CD4-positive, alpha-beta memory T cell (primary cell): Measurements from ENCODE around the gene PKIB. TPM values are rescaled to one million over a fixed set of nuclear protein-coding genes. Genes with fewer than 3 reads are reported as not detected.

Experiments
- CTCF ChIA-PET: fragments of 350-600 bp; sonication (Branson Sonifier 250); formaldehyde crosslinking; loops from one replicate; lab custom pipeline; 2021; ENCODE audit warnings: inconsistent platforms; ENCODE audit not compliant: partially characterized antibody; lab: Charles Lee
- POLR2A ChIA-PET: fragments of 350-600 bp; sonication (Branson Sonifier 250); formaldehyde crosslinking; loops from one replicate; lab custom pipeline; 2021; ENCODE audit not compliant: partially characterized antibody; lab: Charles Lee
- DNase-seq, 5 donors: peaks; one replicate each; pipeline versions ENCODE4 v3.0.0 to v3.0.0-alpha.2; 2020 to 2022; ENCODE audit warnings: mixed read lengths in 1 of 5
- H3K27ac ChIP-seq: one replicate; pipeline ENCODE4 v1.7.0; 2013; ENCODE audit warnings: low read depth, low read length
- H3K27me3 ChIP-seq: 2 replicates; pipeline ENCODE4 v1.7.0; 2013; ENCODE audit warnings: mild to moderate bottlenecking, low read length, moderate library complexity; ENCODE audit not compliant: insufficient read depth
- H3K36me3 ChIP-seq: 2 replicates; pipeline ENCODE4 v1.7.0; 2013; ENCODE audit warnings: mild to moderate bottlenecking, low read length, moderate library complexity; ENCODE audit not compliant: insufficient read depth
- H3K4me1 ChIP-seq: 2 replicates; pipeline ENCODE4 v1.7.0; 2013; ENCODE audit warnings: mild to moderate bottlenecking, low read length, moderate library complexity; ENCODE audit not compliant: insufficient read depth
- H3K4me3 ChIP-seq, 2 donors: one replicate each; pipeline ENCODE4 v1.7.0; 2013; ENCODE audit warnings: low read length in 2 of 2, mild to moderate bottlenecking in 1 of 2
- H3K9me3 ChIP-seq, 2 donors: one replicate each; pipeline ENCODE4 v1.7.0; 2013; ENCODE audit warnings: low read length in 2 of 2, control low read depth in 1 of 2; ENCODE audit not compliant: control insufficient read depth in 1 of 2
- H3K27ac Mint-ChIP-seq, 7 donors: one replicate each; pipeline ENCODE4 v1.8.0; 2020 to 2021; ENCODE audit warnings: mixed read lengths in 7 of 7, mild to moderate bottlenecking in 6 of 7, inconsistent platforms in 3 of 7, moderate library complexity in 3 of 7
- H3K27me3 Mint-ChIP-seq, 2 donors: one replicate each; pipeline ENCODE4 v1.8.0; 2020 to 2021; ENCODE audit warnings: mixed read lengths in 2 of 2
- H3K36me3 Mint-ChIP-seq, 2 donors: one replicate each; pipeline ENCODE4 v1.8.0; 2020 to 2021; ENCODE audit warnings: mixed read lengths in 2 of 2, inconsistent platforms in 1 of 2, mild to moderate bottlenecking in 1 of 2
- H3K4me1 Mint-ChIP-seq, 4 donors: one replicate each; pipeline ENCODE4 v1.8.0; 2020 to 2021; ENCODE audit warnings: mixed read lengths in 4 of 4, mild to moderate bottlenecking in 1 of 4
- H3K4me3 Mint-ChIP-seq, 8 donors: one replicate each; pipeline ENCODE4 v1.8.0; 2020 to 2021; ENCODE audit warnings: mixed read lengths in 8 of 8, mild to moderate bottlenecking in 7 of 8, moderate library complexity in 6 of 8, inconsistent platforms in 3 of 8
- H3K9me3 Mint-ChIP-seq, 8 donors: one replicate each; pipeline ENCODE4 v1.8.0; 2020 to 2021; ENCODE audit warnings: mixed read lengths in 8 of 8, mild to moderate bottlenecking in 5 of 8, inconsistent platforms in 3 of 8, moderate library complexity in 1 of 8
- intact Hi-C: fragments of 100-400 bp; cut with micrococcal nuclease; formaldehyde crosslinking; loops from one replicate; pipeline ENCODE4 v1.15.1; 2023
- polyA plus RNA-seq, 2 donors: library from polyadenylated mRNA; unstranded; fragments of 300-500 nt; fragmentation: Illumina TruSeq; gene quantifications; one replicate each; pipeline ENCODE4 v1.2.3, GENCODE V29; 2021
- total RNA-seq, 2 experiments: library from RNA; stranded (reverse); gene quantifications; one replicate each; pipeline ENCODE4 v1.2.3, GENCODE V29; 2021

Gene PKIB
- total and polyA plus RNA-seq, 4 experiments from 2014 or later: 0.24 to 0.89 (median 0.67) TPM; not detected in 1

DNA sequence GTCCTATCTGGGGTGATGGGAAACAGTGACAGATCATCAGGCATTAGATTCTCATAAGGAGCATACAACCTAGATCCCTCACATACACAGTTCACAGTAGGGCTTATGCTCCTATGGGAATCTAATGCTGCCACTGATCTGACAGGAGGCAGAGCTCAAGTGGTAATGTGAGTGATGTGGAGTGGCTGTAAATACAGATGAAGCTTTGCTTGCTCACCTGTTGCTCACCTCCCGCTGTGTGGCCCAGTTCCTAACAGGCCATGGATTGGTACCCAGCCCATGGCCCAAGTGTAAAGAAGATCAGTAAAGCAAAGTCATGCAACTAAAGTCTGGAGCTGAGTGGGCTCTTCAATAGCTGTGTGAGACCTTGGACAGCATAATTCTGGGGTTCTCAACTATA, 65.9 kb downstream of the PKIB start:
- ChIA-PET POLR2A (no interaction called here), CTCF (no interaction called here)
- intact Hi-C loops: no loop called here
- no peak for DNase-seq
- no peaks in the 10 kb centered on the region for H3K4me1 ChIP-seq
- Mint-ChIP-seq H3K27me3 (peaks cover 3% of the 10 kb centered on the region in 2 donors), H3K36me3 (no peaks in the 10 kb centered on the region), H3K9me3 (no peaks in the 10 kb centered on the region), H3K4me1 (no peaks in the 10 kb centered on the region), H3K4me3 (no peak overlapping the region), H3K27ac (no peak overlapping the region)
- no peak overlapping the region for H3K27ac ChIP-seq
- H3K4me3 ChIP-seq: no peak overlapping the region
- H3K9me3 ChIP-seq: no peaks in the 10 kb centered on the region
- no peaks in the 10 kb centered on the region for H3K36me3 ChIP-seq
- no peaks in the 10 kb centered on the region for H3K27me3 ChIP-seq

DNA sequence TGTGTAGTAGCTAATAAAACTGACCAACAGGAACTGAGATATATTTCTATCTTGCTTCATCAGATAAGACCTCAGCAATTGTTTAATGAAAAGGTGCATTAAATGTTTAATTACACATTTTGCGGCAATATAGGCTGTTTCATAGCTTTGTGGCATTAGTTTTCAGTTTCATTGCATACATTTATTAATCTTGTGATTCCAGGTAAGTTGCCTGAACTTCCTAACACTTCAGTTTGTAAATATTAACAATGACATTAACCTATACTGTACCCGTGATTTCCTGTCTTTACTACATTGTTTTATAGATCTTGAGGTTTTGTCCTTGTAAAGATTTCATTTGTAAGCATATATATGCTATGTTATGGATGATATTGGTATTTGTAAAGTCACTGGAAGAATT, 66.5 kb downstream of the PKIB start:
- DNase-seq: no peak

GRCh38 chr6:122677406-122677805, 67.2 kb downstream of the PKIB start:
- Histone ChIP-seq H3K27me3 (no peaks in the 10 kb centered on the region), H3K4me3 (no peak overlapping the region), H3K27ac (no peak overlapping the region), H3K4me1 (no peaks in the 10 kb centered on the region), H3K9me3 (no peaks in the 10 kb centered on the region), H3K36me3 (no peaks in the 10 kb centered on the region)
- no peak for DNase-seq
- H3K27me3 Mint-ChIP-seq: peaks cover 3% of the 10 kb centered on the region in 2 donors
- no peak overlapping the region for H3K4me3 Mint-ChIP-seq
- H3K9me3 Mint-ChIP-seq: no peaks in the 10 kb centered on the region
- CTCF ChIA-PET: no interaction called here
- H3K4me1 Mint-ChIP-seq: no peaks in the 10 kb centered on the region
- intact Hi-C loops: no loop called here
- no peaks in the 10 kb centered on the region for H3K36me3 Mint-ChIP-seq
- POLR2A ChIA-PET: no interaction called here
- no peak overlapping the region for H3K27ac Mint-ChIP-seq

More for the DNA sequence above, 66.5 kb downstream of the PKIB start:
- H3K4me1 ChIP-seq: no peaks in the 10 kb centered on the region
- H3K27ac ChIP-seq: no peak overlapping the region
- H3K27me3 ChIP-seq: no peaks in the 10 kb centered on the region
- Mint-ChIP-seq H3K36me3 (no peaks in the 10 kb centered on the region), H3K27me3 (peaks cover 3% of the 10 kb centered on the region in 2 donors), H3K4me1 (no peaks in the 10 kb centered on the region), H3K27ac (no peak overlapping the region), H3K9me3 (no peaks in the 10 kb centered on the region), H3K4me3 (no peak overlapping the region)
- intact Hi-C loops: no loop called here
- no peaks in the 10 kb centered on the region for H3K9me3 ChIP-seq
- no peak overlapping the region for H3K4me3 ChIP-seq
- CTCF ChIA-PET: interaction anchor here (0.6 kb wide), 1 partner anchor 91 kb away, joined by 3 read pairs; no protein-coding TSS in a partner anchor
- POLR2A ChIA-PET: no interaction called here
- H3K36me3 ChIP-seq: no peaks in the 10 kb centered on the region

GRCh38 chr6:122678841-122679240, 68.6 kb downstream of the PKIB start:
- Mint-ChIP-seq H3K36me3 (no peaks in the 10 kb centered on the region), H3K4me3 (no peak overlapping the region), H3K9me3 (no peaks in the 10 kb centered on the region), H3K27ac (no peak overlapping the region), H3K27me3 (peaks cover 2 to 3% of the 10 kb centered on the region in 2 donors), H3K4me1 (no peaks in the 10 kb centered on the region)
- H3K27me3 ChIP-seq: no peaks in the 10 kb centered on the region
- no peaks in the 10 kb centered on the region for H3K9me3 ChIP-seq
- no peaks in the 10 kb centered on the region for H3K36me3 ChIP-seq
- CTCF ChIA-PET: no interaction called here
- no peak overlapping the region for H3K4me3 ChIP-seq
- no peaks in the 10 kb centered on the region for H3K4me1 ChIP-seq
- no peak overlapping the region for H3K27ac ChIP-seq
- intact Hi-C loops: no loop called here
- POLR2A ChIA-PET: no interaction called here
- no peak for DNase-seq

DNA sequence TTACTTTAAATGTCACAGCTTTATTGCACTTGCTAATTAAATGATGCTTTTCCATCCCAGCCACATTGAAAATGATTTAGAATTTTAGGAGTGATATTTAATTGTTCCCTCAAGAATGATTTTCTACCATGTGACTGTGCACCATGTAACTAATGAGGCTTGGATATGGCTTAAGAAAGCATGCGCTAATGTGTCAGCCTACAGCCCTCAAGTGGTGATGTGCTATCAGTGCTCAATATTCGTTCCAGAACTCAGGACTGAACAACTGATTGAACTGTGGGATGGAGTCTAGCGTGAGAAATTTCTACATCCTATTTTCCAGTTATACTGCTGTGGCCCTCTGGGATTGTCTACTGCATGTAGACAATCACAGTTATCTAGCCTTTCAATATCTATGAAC, 71.5 kb downstream of the PKIB start:
- H3K4me1 Mint-ChIP-seq: no peaks in the 10 kb centered on the region
- no peaks in the 10 kb centered on the region for H3K9me3 Mint-ChIP-seq
- no peaks in the 10 kb centered on the region for H3K36me3 Mint-ChIP-seq
- DNase-seq: no peak
- no peaks in the 10 kb centered on the region for H3K27me3 ChIP-seq
- ChIA-PET POLR2A (no interaction called here), CTCF (no interaction called here)
- H3K27ac Mint-ChIP-seq: no peak overlapping the region
- H3K4me3 ChIP-seq: no peak overlapping the region
- no peak overlapping the region for H3K4me3 Mint-ChIP-seq
- H3K4me1 ChIP-seq: no peaks in the 10 kb centered on the region
- no peak overlapping the region for H3K27ac ChIP-seq
- no peaks in the 10 kb centered on the region for H3K36me3 ChIP-seq
- peaks cover 0 to 3% of the 10 kb centered on the region in 2 donors for H3K27me3 Mint-ChIP-seq
- H3K9me3 ChIP-seq: no peaks in the 10 kb centered on the region
- intact Hi-C loops: no loop called here

- Mint-ChIP-seq H3K4me3 (no peak overlapping the region), H3K36me3 (no peaks in the 10 kb centered on the region), H3K9me3 (peaks cover 0 to 3% (median 0%) of the 10 kb centered on the region in 8 donors), H3K27me3 (peaks cover 0 to 1% of the 10 kb centered on the region in 2 donors), H3K4me1 (no peaks in the 10 kb centered on the region), H3K27ac (no peak overlapping the region)
- H3K9me3 ChIP-seq: no peaks in the 10 kb centered on the region
- DNase-seq: no peak
- H3K27ac ChIP-seq: no peak overlapping the region
- intact Hi-C loops: no loop called here
- ChIA-PET CTCF (interaction anchor here (1.4 kb wide), 1 partner anchor 27 kb away, joined by 3 read pairs; no protein-coding TSS in a partner anchor), POLR2A (no interaction called here)
- no peaks in the 10 kb centered on the region for H3K4me1 ChIP-seq
- no peaks in the 10 kb centered on the region for H3K36me3 ChIP-seq
- H3K27me3 ChIP-seq: no peaks in the 10 kb centered on the region
- H3K4me3 ChIP-seq: no peak overlapping the region
Observed at GRCh38 chr6:122683989-122684651, 73.9 kb downstream of the PKIB start.

DNA sequence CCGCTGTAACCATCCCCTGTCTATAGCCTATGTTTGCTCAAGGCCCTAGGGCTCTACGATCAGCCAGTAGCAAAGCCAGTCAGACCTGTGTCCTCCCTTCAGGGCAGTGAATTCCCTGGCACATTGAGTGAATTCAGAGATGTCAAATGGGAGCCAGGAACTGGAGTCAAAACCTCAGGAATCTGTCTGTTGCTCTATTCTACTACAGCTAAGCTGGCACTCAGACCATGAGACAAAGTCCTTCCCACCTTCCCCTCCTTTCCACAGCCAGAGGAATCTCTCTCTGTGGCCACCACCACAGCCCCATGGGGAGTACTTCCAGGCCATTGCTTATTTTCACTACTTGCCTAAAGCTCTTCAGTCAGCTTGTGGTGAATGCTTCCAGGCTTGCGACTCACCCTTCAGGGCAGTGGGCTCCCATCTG, 82.0 kb downstream of the PKIB start:
- H3K9me3 Mint-ChIP-seq: peaks cover 0 to 6% (median 4%) of the 10 kb centered on the region in 8 donors
- H3K27me3 Mint-ChIP-seq: peaks cover 0 to 6% of the 10 kb centered on the region in 2 donors
- H3K4me1 Mint-ChIP-seq: no peaks in the 10 kb centered on the region
- no peaks in the 10 kb centered on the region for H3K36me3 ChIP-seq
- no peak overlapping the region for H3K27ac ChIP-seq
- H3K36me3 Mint-ChIP-seq: no peaks in the 10 kb centered on the region
- no peaks in the 10 kb centered on the region for H3K9me3 ChIP-seq
- H3K27me3 ChIP-seq: no peaks in the 10 kb centered on the region
- H3K4me3 ChIP-seq: no peak overlapping the region
- H3K27ac Mint-ChIP-seq: no peak overlapping the region
- intact Hi-C loops: no loop called here
- ChIA-PET CTCF (no interaction called here), POLR2A (no interaction called here)
- no peaks in the 10 kb centered on the region for H3K4me1 ChIP-seq
- no peak overlapping the region for H3K4me3 Mint-ChIP-seq
- no peak for DNase-seq
